Measurements from ENCODE around the gene NQO2. TPM values are rescaled to one million over a fixed set of nuclear protein-coding genes. Genes with fewer than 3 reads are reported as not detected.
"Not testable (repeated sequence)": the region's sequence is repeated elsewhere in the genome, so short reads cannot be mapped to it uniquely, and the experiment has no call there.

NQO2 gene
- total RNA-seq, 1 donor from 2014 or later: 51.1 TPM

GRCh38 chr6:3019749-3020320 is 20.1 kb downstream of the NQO2 start:
- Histone ChIP-seq H3K36me3 (peaks cover 57% of the 10 kb centered on the region), H3K9me3 (replicated peaks) (no peaks in the 10 kb centered on the region), H3K27me3 (ENCODE audit: low read depth) (no peaks in the 10 kb centered on the region), H3K4me3 (no peak overlapping the region), H3K4me1 (peaks cover 54% of the 10 kb centered on the region), H3K27ac (replicated peaks) (peak overlapping the region; percentile 16)
- no peak for DNase-seq
- TF ChIP-seq CTCF (IDR thresholded peaks at IDR 0.05; ENCODE audit: borderline replicate concordance): no peak
- intact Hi-C loops (cut with micrococcal nuclease): no loop called here

GRCh38 chr6:3020976-3021598 is 21.4 kb downstream of the NQO2 start:
- H3K9me3 ChIP-seq (replicated peaks); H3K27me3 ChIP-seq (ENCODE audit: low read depth); DNase-seq; H3K4me3 ChIP-seq; H3K27ac ChIP-seq (replicated peaks); intact Hi-C loops (cut with micrococcal nuclease): not testable (repeated sequence)
- Histone ChIP-seq H3K36me3 (peaks cover 45% of the 10 kb centered on the region), H3K4me1 (peaks cover 62% of the 10 kb centered on the region)

GRCh38 chr6:3022765-3023662 is 23.3 kb downstream of the NQO2 start:
- no peak for DNase-seq
- Histone ChIP-seq H3K9me3 (replicated peaks) (no peaks in the 10 kb centered on the region), H3K4me1 (peaks cover 62% of the 10 kb centered on the region), H3K36me3 (peaks cover 28% of the 10 kb centered on the region), H3K4me3 (peak overlapping the region; percentile 73), H3K27ac (replicated peaks) (peak overlapping the region; percentile 98), H3K27me3 (ENCODE audit: low read depth) (no peaks in the 10 kb centered on the region)
- intact Hi-C loops (cut with micrococcal nuclease): no loop called here
- TF ChIP-seq CTCF (IDR thresholded peaks at IDR 0.05; ENCODE audit: borderline replicate concordance): no peak

GRCh38 chr6:3023663-3024483 is 24.2 kb downstream of the NQO2 start:
- H3K4me3 ChIP-seq: peak overlapping the region; percentile 73
- H3K9me3 ChIP-seq (replicated peaks): no peaks in the 10 kb centered on the region
- peak; percentile 95 for DNase-seq
- peaks cover 59% of the 10 kb centered on the region for H3K4me1 ChIP-seq
- intact Hi-C loops (cut with micrococcal nuclease): no loop called here
- no peak for TF ChIP-seq CTCF (IDR thresholded peaks at IDR 0.05; ENCODE audit: borderline replicate concordance)
- H3K27ac ChIP-seq (replicated peaks): peak overlapping the region; percentile 98
- no peaks in the 10 kb centered on the region for H3K27me3 ChIP-seq (ENCODE audit: low read depth)
- peaks cover 23% of the 10 kb centered on the region for H3K36me3 ChIP-seq

GRCh38 chr6:3026791-3027626 is 27.3 kb downstream of the NQO2 start:
- intact Hi-C loops (cut with micrococcal nuclease): no loop called here
- Histone ChIP-seq H3K27me3 (ENCODE audit: low read depth) (no peaks in the 10 kb centered on the region), H3K9me3 (replicated peaks) (no peaks in the 10 kb centered on the region), H3K4me1 (peaks cover 34% of the 10 kb centered on the region), H3K27ac (replicated peaks) (peak overlapping the region; percentile 30), H3K4me3 (no peak overlapping the region), H3K36me3 (no peaks in the 10 kb centered on the region)
- no peak for TF ChIP-seq CTCF (IDR thresholded peaks at IDR 0.05; ENCODE audit: borderline replicate concordance)
- no peak for DNase-seq

- intact Hi-C loops (cut with micrococcal nuclease); H3K4me3 ChIP-seq; H3K9me3 ChIP-seq (replicated peaks); DNase-seq; H3K27me3 ChIP-seq (ENCODE audit: low read depth); H3K36me3 ChIP-seq; H3K27ac ChIP-seq (replicated peaks): not testable (repeated sequence)
- peaks cover 23% of the 10 kb centered on the region for H3K4me1 ChIP-seq
Measured at GRCh38 chr6:3028156-3028555, 28.5 kb downstream of the NQO2 start.
